Erythroblast (primary cell): ENCODE data around the gene HIC1.

Experiments used
- GATA1 ChIP-seq: IDR thresholded peaks from 2 replicates; pipeline ENCODE4 v1.6.1; 2011; ENCODE audit warnings: low read depth, mild to moderate bottlenecking, control low read depth, low read length, moderate library complexity
- POLR2A ChIP-seq: IDR thresholded peaks from 2 replicates; pipeline ENCODE4 v1.6.1; 2011; ENCODE audit warnings: mild to moderate bottlenecking, low read length

DNA sequence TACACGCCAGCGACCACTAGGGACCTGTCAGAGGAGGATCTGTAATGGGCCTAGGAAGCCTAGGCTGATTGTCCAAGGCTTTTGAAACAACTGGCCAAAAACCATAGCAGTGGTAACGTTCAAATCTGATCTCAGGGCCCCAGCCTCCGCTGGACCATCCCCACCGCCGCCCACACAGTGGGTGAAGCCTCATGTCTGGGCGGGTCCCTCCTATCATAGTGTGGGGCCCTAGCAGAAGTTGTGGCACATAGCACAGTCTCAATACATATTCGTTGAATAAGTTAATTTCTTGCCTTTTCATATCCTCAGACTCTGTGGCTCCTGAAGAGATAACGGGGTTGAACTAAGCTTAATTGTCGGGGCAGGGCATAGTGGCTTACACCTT, 24.1 kb upstream of the HIC1 start:
- TF ChIP-seq POLR2A (no peak), GATA1 (no peak)
